Activated T-helper 2 cell treated with anti-CD3 and anti-CD28 coated beads, Interferon-gamma antibody, Interleukin-2, Interleukin-4, amounts not matched to agents 10 μg/mL and 5 μg/mL and 100 μg/mL, durations not matched to agents 14 hours and 24 hours and 36 hours (primary cell): ENCODE measurements around the gene CDT1. TPM values are rescaled to one million over a fixed set of nuclear protein-coding genes. Genes with fewer than 3 reads are reported as not detected.
"Not testable (repeated sequence)": the region's sequence is repeated elsewhere in the genome, so short reads cannot be mapped to it uniquely, and the experiment has no call there.

Source experiments
- DNase-seq: peaks from one replicate; pipeline ENCODE4 v3.0.0; 2021; ENCODE audit warnings: low spot score
- H3K27ac Mint-ChIP-seq: one replicate; pipeline ENCODE4 v1.8.0; 2021; ENCODE audit warnings: mixed read lengths
- H3K27me3 Mint-ChIP-seq: one replicate; pipeline ENCODE4 v1.8.0; 2021; ENCODE audit warnings: low read depth, mixed read lengths
- H3K36me3 Mint-ChIP-seq: one replicate; pipeline ENCODE4 v1.8.0; 2021; ENCODE audit warnings: low read depth, mixed read lengths
- H3K4me1 Mint-ChIP-seq: one replicate; pipeline ENCODE4 v1.8.0; 2021; ENCODE audit warnings: low read depth, mixed read lengths
- H3K4me3 Mint-ChIP-seq: one replicate; pipeline ENCODE4 v1.8.0; 2021; ENCODE audit warnings: low read depth, mild to moderate bottlenecking, moderate library complexity, mixed read lengths
- H3K9me3 Mint-ChIP-seq: one replicate; pipeline ENCODE4 v1.8.0; 2021; ENCODE audit warnings: mixed read lengths
- intact Hi-C: fragments of 100-400 bp; cut with micrococcal nuclease; formaldehyde crosslinking; loops from one replicate; pipeline ENCODE4 v1.15.1; 2023
- total RNA-seq: library from RNA; stranded (reverse); gene quantifications from 2 replicates; pipeline ENCODE4 v1.2.3, GENCODE V29; 2022

Gene CDT1
- total RNA-seq, 1 donor from 2014 or later: 79.9 TPM

GRCh38 chr16:88782454-88783390, 20.9 kb upstream of the CDT1 start:
- peak overlapping the region; percentile 87 for H3K27ac Mint-ChIP-seq
- H3K4me1 Mint-ChIP-seq: peaks cover 40% of the 10 kb centered on the region

DNA sequence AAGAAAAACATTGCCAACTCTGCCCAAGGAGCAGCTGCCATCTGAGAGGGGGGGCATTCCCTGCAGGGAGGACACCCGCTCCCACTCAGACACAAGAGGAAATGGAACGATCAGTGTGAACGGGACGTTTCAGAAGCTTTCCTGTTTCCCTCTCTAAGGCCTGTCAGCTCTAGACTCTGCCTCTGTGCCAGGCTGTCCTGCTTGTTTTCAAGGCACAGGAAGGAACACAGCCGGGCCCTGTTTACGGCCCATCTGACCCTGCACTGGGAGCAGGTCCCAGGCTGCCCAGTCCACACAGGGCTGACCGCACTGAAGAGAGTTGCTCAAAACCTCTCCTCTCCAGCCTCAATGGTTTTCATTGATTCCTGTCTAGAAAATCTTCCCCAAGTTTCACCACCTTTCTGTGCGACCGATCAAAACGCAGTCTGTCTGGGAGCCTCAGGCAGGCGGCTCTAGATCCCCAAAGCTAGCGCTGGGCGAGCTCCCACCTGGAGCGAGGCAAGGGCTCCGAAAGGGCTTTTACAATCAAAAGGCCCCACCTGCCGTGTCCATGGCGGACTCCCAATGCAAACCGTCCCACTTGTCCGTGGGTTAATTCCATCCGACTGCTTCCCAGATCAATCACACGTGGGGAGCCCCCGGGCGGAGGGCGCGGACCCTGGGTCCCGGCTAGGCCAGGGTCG, 20.1 kb upstream of the CDT1 start:
- Mint-ChIP-seq H3K27ac (peak overlapping the region; percentile 87), H3K9me3 (no peaks in the 10 kb centered on the region), H3K36me3 (peaks cover 9% of the 10 kb centered on the region), H3K4me3 (peak overlapping the region; percentile 86), H3K27me3 (no peaks in the 10 kb centered on the region), H3K4me1 (peaks cover 38% of the 10 kb centered on the region)
- intact Hi-C loops: loop anchor here (2.0 to 10.0 kb wide), 5 partner anchors 39 to 711 kb away; partner anchors contain the start of genes ANKRD11, ZC3H18 and ZFPM1
- DNase-seq: no peak

More at GRCh38 chr16:88782454-88783390, 20.9 kb upstream of the CDT1 start:
- Mint-ChIP-seq H3K9me3 (no peaks in the 10 kb centered on the region), H3K4me3 (peak overlapping the region; percentile 86), H3K36me3 (peaks cover 9% of the 10 kb centered on the region), H3K27me3 (no peaks in the 10 kb centered on the region)
- DNase-seq: no peak
- intact Hi-C loops: loop anchor here (1.0 to 10.0 kb wide), 5 partner anchors 8 to 712 kb away; partner anchors contain the start of genes ANKRD11, ZC3H18 and ZFPM1

DNA sequence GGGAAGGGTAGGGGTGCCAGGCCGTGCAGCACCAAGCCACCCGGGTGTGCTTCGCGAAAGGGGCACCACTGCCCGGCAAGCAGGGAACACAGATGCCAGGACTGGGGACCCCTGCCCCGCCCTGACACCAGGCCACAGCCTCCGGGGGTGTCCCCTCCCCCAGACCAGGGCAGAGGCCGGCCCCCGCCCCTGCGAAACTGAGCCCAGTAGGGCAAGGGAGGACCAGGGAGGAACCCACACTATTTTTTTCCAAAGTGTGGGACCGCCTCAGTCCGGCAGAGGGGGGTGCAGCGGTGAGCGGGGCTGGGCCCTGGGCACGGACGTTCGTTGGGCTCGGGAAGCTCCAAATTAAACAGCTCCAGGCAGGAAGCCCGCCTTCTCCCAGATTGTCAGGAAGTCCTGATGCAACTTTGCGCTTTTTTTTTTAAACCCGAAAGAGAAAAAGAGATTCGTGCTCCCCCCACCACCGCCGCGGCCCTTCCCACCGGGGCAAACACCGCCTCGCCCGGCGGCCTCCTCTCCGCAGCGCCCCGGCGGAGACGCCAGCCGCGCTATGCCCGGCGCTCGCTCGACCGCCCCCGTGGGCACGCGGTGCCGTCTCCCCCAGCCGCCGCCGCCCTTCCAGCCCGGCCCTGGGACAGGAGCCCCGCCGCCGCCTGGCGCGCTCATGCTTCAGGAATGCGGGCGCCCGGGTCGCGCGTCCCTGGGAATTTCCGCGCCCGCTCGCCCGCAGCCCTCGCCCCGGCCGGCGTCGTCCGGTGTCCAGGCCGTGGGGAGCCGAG, 19.3 kb upstream of the CDT1 start:
- H3K9me3 Mint-ChIP-seq: no peaks in the 10 kb centered on the region
- peak overlapping the region; percentile 86 for H3K4me3 Mint-ChIP-seq
- H3K4me1 Mint-ChIP-seq: peaks cover 38% of the 10 kb centered on the region
- DNase-seq: peak; percentile 43
- H3K27me3 Mint-ChIP-seq: no peaks in the 10 kb centered on the region
- intact Hi-C loops: loop anchor here (2.0 to 10.0 kb wide), 5 partner anchors 39 to 711 kb away; partner anchors contain the start of genes ANKRD11, ZC3H18 and ZFPM1
- peak overlapping the region; percentile 80 for H3K27ac Mint-ChIP-seq
- peaks cover 9% of the 10 kb centered on the region for H3K36me3 Mint-ChIP-seq

DNA sequence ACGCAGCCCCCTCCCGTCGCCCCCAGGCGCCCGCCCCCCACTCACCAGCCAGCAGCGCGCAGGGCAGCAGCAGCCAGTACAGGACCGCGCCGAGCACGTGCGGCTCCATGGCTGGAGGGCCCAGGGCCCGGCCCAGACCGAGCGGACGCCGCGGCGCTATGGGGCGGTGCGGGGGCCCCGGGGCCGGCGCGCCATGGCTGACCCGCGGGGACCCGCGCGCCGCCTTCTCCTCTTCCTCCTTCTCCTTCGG, 18.8 kb upstream of the CDT1 start:
- Mint-ChIP-seq H3K4me3 (no peak overlapping the region), H3K36me3 (peaks cover 9% of the 10 kb centered on the region), H3K27ac (no peak overlapping the region), H3K4me1 (peaks cover 41% of the 10 kb centered on the region), H3K9me3 (no peaks in the 10 kb centered on the region), H3K27me3 (no peaks in the 10 kb centered on the region)
- intact Hi-C loops: loop anchor here (2.0 to 10.0 kb wide), 5 partner anchors 40 to 710 kb away; partner anchors contain the start of genes ANKRD11, ZC3H18 and ZFPM1
- no peak for DNase-seq

DNA sequence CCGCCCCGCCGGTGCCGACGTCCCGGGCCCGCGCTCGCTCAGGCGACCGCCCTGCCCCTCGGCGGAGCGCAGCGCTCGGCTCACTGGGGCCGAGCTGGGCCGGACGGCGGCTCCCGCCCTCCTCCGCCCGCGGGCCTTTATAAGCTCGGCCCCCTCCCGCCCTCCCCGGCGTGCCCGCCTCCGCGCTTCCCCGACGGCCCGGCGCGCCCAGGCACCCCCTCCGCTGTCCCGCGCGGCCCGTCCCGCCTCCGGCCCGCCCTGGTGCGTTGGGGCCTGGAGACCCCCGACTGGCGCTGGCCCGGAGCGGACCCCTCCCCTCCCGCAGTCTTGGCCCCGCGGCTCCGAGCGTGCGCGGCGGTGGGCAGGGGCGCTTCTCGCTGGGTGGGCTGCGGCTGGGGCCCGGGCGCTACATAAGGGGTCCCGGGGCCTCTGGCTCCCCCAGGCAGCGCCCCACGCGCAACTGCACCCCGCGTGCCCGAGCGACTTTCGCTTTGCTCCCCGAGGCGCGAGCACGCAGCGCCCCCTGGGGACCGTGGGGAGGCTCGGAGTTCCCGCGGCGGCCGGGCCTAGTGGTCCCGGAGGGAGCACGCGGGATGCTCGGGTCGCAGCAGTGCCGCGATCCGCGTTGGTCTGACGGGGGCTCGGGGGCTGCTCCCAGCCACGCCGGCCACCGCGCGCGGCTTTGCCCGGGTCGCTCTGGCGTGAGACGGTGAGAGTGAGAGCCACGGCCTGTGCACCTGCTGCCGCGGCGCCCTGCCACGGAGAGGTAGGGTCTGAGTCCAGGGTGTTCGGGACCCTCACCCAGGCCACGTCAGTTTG, 18.3 kb upstream of the CDT1 start, which contains the start of gene PIEZO1:
TSS of gene PIEZO1 (minus strand) at position 115 of the 819 bp plus-strand sequence. CDS start 256 bp downstream, outside the sequence.
- H3K36me3 Mint-ChIP-seq: peaks cover 7% of the 10 kb centered on the region
- no peaks in the 10 kb centered on the region for H3K9me3 Mint-ChIP-seq
- peaks cover 40% of the 10 kb centered on the region for H3K4me1 Mint-ChIP-seq
- H3K27ac Mint-ChIP-seq: peak within 1 kb of the TSS; percentile 80
- no peaks in the 10 kb centered on the region for H3K27me3 Mint-ChIP-seq
- H3K4me3 Mint-ChIP-seq: peak within 1 kb of the TSS; percentile 86
- DNase-seq: peak; percentile 71
- intact Hi-C loops: loop anchor here (2.0 to 10.0 kb wide), 5 partner anchors 41 to 709 kb away; partner anchors contain the start of genes ANKRD11, ZC3H18 and ZFPM1

GRCh38 chr16:88787579-88788314, 15.8 kb upstream of the CDT1 start:
- no peak for DNase-seq
- Mint-ChIP-seq H3K27ac (no peak overlapping the region), H3K36me3 (peaks cover 4% of the 10 kb centered on the region), H3K9me3 (no peaks in the 10 kb centered on the region), H3K4me1 (peaks cover 26% of the 10 kb centered on the region), H3K4me3 (no peak overlapping the region), H3K27me3 (no peaks in the 10 kb centered on the region)
- intact Hi-C loops: loop anchor here (10.0 kb wide), 3 partner anchors 213 to 707 kb away; partner anchors contain the start of genes ANKRD11, ZC3H18 and ZFPM1

DNA sequence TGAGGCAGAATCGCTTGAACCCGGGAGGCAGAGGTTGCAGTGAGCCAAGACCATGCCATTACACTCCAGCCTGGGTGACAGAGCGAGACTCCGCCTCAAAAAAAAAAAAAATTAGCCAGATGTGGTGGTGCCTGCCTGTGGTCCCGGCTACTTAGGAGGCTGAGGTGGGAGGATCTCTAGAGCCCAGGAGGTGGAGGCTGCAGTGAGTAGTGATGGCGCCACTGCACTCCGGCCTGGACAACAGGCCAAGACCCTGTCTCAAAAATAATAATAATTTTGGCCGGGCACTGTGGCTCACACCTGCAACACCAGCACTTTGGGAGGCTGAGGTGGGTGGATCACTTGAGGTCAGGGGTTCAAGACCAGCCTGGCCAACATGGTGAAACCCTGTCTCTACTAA, 14.8 kb upstream of the CDT1 start:
- intact Hi-C loops: loop anchor here (10.0 kb wide), 3 partner anchors 214 to 706 kb away; partner anchors contain the start of genes ANKRD11, ZC3H18 and ZFPM1
- H3K4me3 Mint-ChIP-seq, H3K9me3 Mint-ChIP-seq, H3K36me3 Mint-ChIP-seq, DNase-seq, H3K27ac Mint-ChIP-seq, H3K27me3 Mint-ChIP-seq: not testable (repeated sequence)
- peaks cover 24% of the 10 kb centered on the region for H3K4me1 Mint-ChIP-seq

DNA sequence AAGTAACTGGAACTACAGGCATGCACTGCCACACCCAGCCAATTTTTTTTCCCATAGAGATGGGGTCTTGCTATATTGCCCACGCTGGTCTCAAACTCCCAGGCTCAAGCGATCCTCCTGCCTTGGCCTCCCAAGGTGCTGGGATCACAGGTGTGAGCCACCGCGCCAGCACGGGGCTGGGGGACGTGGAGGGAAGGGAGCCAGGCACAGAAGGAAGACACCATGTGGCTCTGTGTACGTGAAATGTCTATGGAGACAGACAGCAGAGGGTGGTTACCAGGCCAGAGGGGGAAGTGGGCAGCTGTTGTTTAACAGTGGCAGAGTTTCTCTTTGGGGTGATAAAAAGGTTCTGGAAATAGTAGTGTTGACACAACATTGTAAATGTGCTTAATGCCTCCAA, 14.0 kb upstream of the CDT1 start:
- intact Hi-C loops: loop anchor here (10.0 kb wide), 3 partner anchors 215 to 705 kb away; partner anchors contain the start of genes ANKRD11, ZC3H18 and ZFPM1
- Mint-ChIP-seq H3K36me3 (no peaks in the 10 kb centered on the region), H3K27me3 (no peaks in the 10 kb centered on the region), H3K9me3 (no peaks in the 10 kb centered on the region), H3K27ac (no peak overlapping the region), H3K4me3 (no peak overlapping the region), H3K4me1 (peaks cover 24% of the 10 kb centered on the region)
- DNase-seq: no peak

- no peaks in the 10 kb centered on the region for H3K27me3 Mint-ChIP-seq
- intact Hi-C loops: loop anchor here (1.0 kb wide), 1 partner anchor 8 kb away; no protein-coding TSS in a partner anchor
- H3K4me3 Mint-ChIP-seq: peak overlapping the region; percentile 62
- peak overlapping the region; percentile 85 for H3K27ac Mint-ChIP-seq
- H3K9me3 Mint-ChIP-seq: no peaks in the 10 kb centered on the region
- H3K36me3 Mint-ChIP-seq: no peaks in the 10 kb centered on the region
- H3K4me1 Mint-ChIP-seq: peaks cover 32% of the 10 kb centered on the region
- no peak for DNase-seq
Measured at GRCh38 chr16:88790312-88791211, 13.0 kb upstream of the CDT1 start.

DNA sequence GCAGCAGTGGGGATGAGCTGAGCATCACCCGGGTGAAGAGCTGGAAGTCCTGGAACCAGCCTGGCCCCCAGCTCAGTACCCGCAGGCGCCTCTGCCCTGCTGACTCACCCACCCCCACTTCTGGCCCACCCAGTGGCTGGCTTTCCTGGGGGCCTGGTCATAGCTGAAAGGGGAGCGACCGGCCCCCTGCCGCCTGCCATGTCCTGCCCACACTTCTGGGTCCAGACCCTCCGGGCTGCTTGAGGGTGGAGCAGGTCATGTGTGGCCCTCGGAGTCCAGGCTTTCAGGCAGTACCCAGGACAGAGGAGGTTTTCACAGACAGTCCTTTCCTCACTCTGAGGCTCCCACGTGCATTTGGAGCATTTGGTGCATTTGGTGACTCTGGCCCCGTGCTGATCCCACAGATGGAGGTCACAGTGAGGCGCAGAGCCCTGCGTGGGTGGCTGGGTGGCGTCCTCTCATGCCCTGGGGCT, 11.5 kb upstream of the CDT1 start:
- intact Hi-C loops: no loop called here
- H3K4me3 Mint-ChIP-seq: no peak overlapping the region
- H3K4me1 Mint-ChIP-seq: peaks cover 32% of the 10 kb centered on the region

More for the DNA sequence above, 11.5 kb upstream of the CDT1 start:
- no peak for DNase-seq
- H3K36me3 Mint-ChIP-seq: no peaks in the 10 kb centered on the region
- H3K9me3 Mint-ChIP-seq: no peaks in the 10 kb centered on the region
- no peaks in the 10 kb centered on the region for H3K27me3 Mint-ChIP-seq
- H3K27ac Mint-ChIP-seq: peak overlapping the region; percentile 48
